Mucosa of stomach (tissue), 1 donor: ENCODE measurements around the gene RTKN2.

Source experiments
- H3K27me3 ChIP-seq: one replicate; pipeline ENCODE4 v1.7.0; 2013; ENCODE audit warnings: mild to moderate bottlenecking, low read length; ENCODE audit not compliant: control insufficient read depth, insufficient read depth
- H3K36me3 ChIP-seq: one replicate; pipeline ENCODE4 v1.7.0; 2013; ENCODE audit warnings: low read length; ENCODE audit not compliant: control insufficient read depth, insufficient read depth
- H3K4me1 ChIP-seq: one replicate; pipeline ENCODE4 v1.7.0; 2013; ENCODE audit warnings: mild to moderate bottlenecking, low read length; ENCODE audit not compliant: control insufficient read depth, insufficient read depth
- H3K4me3 ChIP-seq: one replicate; pipeline ENCODE4 v1.7.0; 2013; ENCODE audit warnings: low read length
- H3K9ac ChIP-seq: one replicate; pipeline ENCODE4 v1.7.0; 2013; ENCODE audit warnings: mild to moderate bottlenecking, low read length, moderate library complexity
- H3K9me3 ChIP-seq: one replicate; pipeline ENCODE4 v1.7.0; 2013; ENCODE audit warnings: mild to moderate bottlenecking, low read length, moderate library complexity; ENCODE audit not compliant: control insufficient read depth
- donor health status: Pancreatic carcinoma.

The RTKN2 gene

DNA sequence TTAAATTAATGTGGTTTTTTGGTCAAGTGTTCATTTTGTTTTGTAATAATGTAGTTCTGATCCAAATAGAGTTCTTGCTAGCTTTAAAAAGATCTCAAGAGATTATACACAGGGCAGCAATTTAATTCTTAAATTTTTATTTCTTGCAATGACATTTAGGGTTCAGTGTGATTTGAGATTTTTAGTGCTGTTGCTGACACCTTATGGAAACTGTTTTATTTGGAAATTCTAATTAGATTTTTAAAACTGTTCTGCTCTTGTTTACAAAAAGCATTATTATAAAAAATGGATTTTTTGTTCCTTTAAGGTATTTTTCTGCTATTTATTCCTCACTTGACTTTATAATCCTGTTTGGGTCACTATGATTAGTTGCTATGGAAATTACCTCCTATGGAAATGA, 72.1 kb downstream of the RTKN2 start:
- H3K4me1 ChIP-seq = no peaks in the 10 kb centered on the region
- H3K36me3 ChIP-seq = no peaks in the 10 kb centered on the region
- no peaks in the 10 kb centered on the region for H3K9me3 ChIP-seq
- no peak overlapping the region for H3K9ac ChIP-seq
- no peak overlapping the region for H3K4me3 ChIP-seq
- no peaks in the 10 kb centered on the region for H3K27me3 ChIP-seq

DNA sequence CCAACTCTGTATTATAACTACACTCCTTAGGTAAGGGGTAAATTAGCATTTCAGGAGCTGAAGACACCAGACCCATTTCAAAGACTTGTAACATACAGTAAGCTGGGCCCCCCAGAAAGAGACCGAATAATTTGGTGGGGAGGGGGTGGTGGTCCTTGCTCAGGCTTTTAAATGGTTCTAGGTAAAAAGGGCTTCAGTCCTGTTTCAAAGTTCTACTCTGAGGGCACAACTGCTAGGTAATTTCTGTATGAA, 73.0 kb downstream of the RTKN2 start:
- H3K9ac ChIP-seq = no peak overlapping the region

DNA sequence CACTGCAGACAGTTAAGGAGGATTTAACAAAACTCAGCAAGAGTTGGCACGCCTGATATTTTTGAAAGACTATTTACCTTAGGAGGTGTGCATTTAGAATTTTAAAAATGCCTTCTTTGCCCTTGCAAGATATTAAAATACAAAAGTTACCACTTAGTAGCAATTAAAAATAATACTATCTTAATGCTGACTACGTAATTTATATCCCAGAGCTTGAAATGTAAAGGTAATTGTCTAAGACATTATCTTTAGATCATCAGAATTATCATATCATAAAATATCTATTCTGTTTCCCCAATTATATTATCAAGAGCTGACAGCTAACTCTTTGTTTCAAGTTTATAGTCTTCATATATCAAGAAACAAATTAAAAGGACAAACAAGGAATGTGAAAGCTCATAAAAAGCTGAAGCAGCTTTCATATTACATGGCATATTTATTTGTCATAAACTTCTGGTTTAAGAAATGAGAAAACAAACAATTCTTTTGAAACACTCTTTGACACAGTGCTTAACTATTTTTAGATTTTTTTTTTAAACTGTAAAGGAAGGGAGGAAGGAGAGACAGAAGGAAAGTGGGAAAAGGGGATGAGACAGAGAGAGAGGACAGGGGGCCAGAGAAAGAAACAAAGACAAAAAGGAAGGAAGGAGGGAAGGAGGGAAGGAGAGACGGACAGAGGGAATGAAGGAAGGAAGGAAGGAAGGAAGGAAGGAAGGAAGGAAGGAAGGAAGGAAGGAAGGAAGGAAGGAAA, 73.5 kb downstream of the RTKN2 start:
- no peaks in the 10 kb centered on the region for H3K36me3 ChIP-seq

More for the DNA sequence above, 73.0 kb downstream of the RTKN2 start:
- Histone ChIP-seq H3K4me3 (no peak overlapping the region), H3K9me3 (no peaks in the 10 kb centered on the region), H3K36me3 (no peaks in the 10 kb centered on the region), H3K4me1 (no peaks in the 10 kb centered on the region), H3K27me3 (no peaks in the 10 kb centered on the region)

DNA sequence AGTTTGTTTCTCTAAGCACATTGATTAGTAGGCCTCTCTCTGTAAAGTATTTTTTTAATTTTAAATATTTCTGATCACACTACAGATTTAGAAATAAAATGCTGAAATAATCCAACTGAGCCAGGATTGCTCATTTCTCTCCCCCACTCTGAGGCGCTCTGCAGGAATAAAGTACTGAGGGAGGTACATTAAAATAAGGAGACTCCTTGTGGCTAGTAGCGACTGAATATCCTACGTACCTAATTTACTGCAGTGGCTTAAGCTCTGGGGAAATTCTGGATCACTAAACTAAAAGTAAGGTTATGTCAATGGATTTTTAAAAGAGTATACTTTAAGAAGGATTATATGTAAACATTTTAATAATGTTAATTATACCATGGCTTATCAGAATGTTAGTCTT, 75.2 kb downstream of the RTKN2 start:
- Histone ChIP-seq H3K27me3 (no peaks in the 10 kb centered on the region), H3K9me3 (no peaks in the 10 kb centered on the region), H3K4me1 (no peaks in the 10 kb centered on the region), H3K36me3 (no peaks in the 10 kb centered on the region), H3K4me3 (no peak overlapping the region), H3K9ac (no peak overlapping the region)

More for the DNA sequence above, 73.5 kb downstream of the RTKN2 start:
- H3K4me3 ChIP-seq = no peak overlapping the region
- no peaks in the 10 kb centered on the region for H3K4me1 ChIP-seq
- H3K9ac ChIP-seq = no peak overlapping the region
- H3K27me3 ChIP-seq = no peaks in the 10 kb centered on the region
- H3K9me3 ChIP-seq = no peaks in the 10 kb centered on the region

DNA sequence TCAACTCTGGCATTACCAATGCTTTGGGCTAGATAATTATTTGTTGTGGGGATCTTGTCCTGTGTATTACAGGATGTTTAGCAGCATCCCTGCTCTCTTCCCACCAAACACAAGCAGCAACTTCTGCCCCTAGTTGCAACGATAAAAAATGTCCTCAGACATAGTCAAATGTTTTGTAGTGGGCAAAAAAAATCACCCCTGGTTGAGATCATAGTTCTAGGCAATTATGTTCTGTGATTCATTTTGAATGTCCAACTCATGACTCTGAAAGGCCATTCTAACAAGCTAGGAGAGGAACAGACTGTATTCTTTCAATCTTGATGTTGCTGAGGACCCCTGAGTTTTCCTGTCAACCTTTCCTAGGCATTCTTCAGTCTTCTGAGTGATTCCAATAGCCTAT, 79.5 kb downstream of the RTKN2 start:
- no peaks in the 10 kb centered on the region for H3K27me3 ChIP-seq
- no peaks in the 10 kb centered on the region for H3K4me1 ChIP-seq
- H3K9me3 ChIP-seq = no peaks in the 10 kb centered on the region

DNA sequence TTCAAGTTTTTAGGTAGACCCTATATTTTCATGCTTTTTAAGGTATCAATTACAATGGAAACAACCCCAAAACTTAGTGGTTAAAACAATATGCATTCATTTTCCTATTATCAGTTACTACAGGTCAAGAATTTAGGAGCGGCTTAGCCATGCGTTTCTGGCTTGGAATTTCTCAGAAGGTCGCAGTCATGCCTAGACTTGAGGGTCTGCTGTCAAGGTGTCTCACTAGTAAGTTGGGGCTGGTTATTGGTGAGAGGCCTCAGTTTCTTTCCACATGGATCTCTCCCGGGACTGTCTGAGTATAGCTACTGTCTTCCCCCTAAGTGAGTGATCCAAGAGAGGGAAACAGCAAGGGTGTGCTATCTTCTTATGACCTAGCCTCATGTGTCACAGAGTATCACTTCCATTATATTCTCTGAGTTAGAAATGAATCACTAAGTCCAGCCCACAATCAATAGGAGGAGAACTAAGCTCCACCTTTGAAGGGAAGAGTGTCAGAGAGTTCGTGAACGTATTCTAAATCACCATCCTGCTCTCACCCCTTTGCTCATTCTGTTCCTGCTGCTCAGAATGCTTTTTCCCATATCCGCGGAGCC, 80.5 kb downstream of the RTKN2 start:
- H3K4me3 ChIP-seq = no peak overlapping the region
- H3K27me3 ChIP-seq = no peaks in the 10 kb centered on the region
- H3K9ac ChIP-seq = no peak overlapping the region
- peaks cover 6% of the 10 kb centered on the region for H3K4me1 ChIP-seq
- no peaks in the 10 kb centered on the region for H3K9me3 ChIP-seq
- no peaks in the 10 kb centered on the region for H3K36me3 ChIP-seq

More for the DNA sequence above, 79.5 kb downstream of the RTKN2 start:
- Histone ChIP-seq H3K36me3 (no peaks in the 10 kb centered on the region), H3K9ac (no peak overlapping the region), H3K4me3 (no peak overlapping the region)

DNA sequence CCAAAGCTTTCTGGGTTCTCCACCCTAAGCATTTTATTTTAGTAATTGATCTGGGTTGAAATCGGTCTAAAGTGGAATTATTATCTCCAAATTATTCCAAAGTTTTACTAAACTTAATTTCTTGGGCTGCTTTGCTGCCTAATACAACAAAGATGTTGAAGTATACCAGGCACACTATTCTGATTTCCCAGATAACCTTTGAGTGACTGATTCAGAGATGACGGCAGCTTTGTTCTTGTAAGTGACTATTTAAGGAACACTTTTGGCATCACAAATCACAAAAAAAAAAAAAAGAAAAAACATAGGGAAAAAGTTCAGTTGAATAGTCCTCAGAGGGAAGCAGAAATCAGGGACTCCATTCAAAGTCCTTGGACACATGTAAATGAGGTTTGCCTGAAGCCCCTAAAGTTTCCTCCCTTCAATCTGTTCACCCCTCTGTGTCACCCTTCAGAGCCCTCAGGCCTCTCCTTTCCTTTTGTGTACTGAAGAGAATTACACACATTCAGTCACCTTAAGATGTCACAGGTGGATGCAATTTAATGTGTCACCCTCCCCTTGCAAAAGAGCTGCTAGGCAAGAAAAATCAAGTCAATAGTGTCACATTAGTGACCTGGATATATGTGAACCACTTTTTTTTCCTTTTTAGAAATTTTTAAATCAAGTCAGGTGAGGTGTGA, 81.5 kb downstream of the RTKN2 start:
- no peaks in the 10 kb centered on the region for H3K27me3 ChIP-seq
- peaks cover 6% of the 10 kb centered on the region for H3K4me1 ChIP-seq
- H3K9me3 ChIP-seq = no peaks in the 10 kb centered on the region
- H3K9ac ChIP-seq = no peak overlapping the region
- no peaks in the 10 kb centered on the region for H3K36me3 ChIP-seq
- H3K4me3 ChIP-seq = no peak overlapping the region

DNA sequence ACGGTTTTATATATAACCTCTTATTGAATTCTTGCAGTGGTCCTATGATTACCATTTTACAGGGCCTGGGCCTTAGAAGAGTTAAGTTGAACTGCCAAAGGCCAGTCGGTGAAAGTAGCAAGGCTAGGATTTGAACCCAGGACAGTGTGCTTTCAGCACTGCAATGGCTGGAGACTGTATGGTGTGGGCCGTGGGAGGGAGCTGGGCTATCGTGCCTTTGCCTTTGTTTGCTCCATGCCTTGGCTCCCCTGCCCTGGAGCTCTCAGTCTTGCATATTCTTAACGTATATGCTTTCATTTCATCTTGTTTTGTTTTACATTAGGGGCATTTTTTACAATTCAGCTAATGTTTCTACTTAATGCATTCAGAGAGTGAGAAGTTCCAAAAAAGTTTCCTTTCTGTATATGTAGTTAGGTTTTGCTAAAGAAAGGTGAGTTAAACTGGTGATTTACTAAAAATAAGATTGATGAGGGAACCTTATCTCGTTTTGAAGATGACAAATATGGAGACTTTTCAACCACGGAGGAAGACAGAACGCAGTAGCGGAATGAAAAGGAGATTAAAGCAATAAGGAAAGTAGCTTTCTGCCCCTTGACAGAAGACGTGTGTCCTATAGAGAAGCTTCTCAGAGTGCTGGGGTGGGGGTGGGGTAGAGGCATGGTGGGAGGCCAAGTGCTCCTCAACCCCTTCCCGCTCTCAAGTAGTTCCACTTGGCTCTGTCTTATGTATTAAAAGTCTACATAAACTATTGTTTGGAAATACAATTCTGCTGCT, 82.5 kb downstream of the RTKN2 start:
- H3K4me1 ChIP-seq = peaks cover 6% of the 10 kb centered on the region
- H3K27me3 ChIP-seq = no peaks in the 10 kb centered on the region
- no peak overlapping the region for H3K4me3 ChIP-seq
- H3K36me3 ChIP-seq = no peaks in the 10 kb centered on the region
- H3K9me3 ChIP-seq = no peaks in the 10 kb centered on the region
- no peak overlapping the region for H3K9ac ChIP-seq

DNA sequence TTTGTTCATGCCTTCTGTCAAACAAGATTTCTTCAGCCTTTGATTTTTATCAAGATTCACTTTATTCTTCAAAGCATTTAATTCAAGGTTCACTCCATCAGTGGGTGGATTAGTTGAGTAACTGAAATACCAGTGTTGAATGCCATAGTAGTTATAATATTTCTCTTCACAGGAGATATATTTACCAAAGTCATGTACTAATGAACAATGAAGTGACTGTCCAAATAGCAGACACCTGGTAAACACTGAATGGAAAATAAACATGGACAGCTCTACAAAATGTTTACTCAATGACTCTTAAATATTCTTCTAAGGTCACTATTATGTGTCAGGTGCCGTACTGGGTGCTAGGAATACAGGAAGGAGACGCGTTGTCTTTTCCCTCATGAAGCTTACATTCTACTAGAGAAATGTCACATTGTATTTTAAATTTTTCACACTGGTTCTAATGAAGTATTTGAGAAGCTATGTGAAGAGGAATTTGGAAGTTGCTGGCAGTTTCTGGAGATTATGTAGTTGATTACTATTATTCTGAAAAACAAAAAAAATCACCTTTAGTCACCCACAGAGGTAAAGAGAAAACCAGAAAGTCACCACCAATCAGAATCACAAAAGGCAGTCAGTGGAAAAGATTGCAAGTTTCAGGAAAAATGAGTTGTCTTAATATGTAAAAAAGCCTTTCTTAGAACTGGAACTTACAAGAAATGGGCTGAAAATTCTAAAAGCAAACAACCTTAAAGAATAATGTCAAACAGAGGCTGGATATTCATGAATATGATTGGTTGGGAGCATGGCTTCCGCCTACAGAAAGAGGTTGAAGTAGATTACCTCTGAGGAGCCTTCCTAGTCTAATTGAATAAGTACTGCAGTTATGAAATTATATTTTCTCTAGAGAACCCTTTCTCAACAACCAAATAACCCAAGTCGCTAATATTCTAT, 84.5 kb downstream of the RTKN2 start:
- H3K4me1 ChIP-seq = peaks cover 6% of the 10 kb centered on the region
- no peaks in the 10 kb centered on the region for H3K9me3 ChIP-seq
- no peak overlapping the region for H3K9ac ChIP-seq
- no peaks in the 10 kb centered on the region for H3K27me3 ChIP-seq
- no peaks in the 10 kb centered on the region for H3K36me3 ChIP-seq
- no peak overlapping the region for H3K4me3 ChIP-seq

DNA sequence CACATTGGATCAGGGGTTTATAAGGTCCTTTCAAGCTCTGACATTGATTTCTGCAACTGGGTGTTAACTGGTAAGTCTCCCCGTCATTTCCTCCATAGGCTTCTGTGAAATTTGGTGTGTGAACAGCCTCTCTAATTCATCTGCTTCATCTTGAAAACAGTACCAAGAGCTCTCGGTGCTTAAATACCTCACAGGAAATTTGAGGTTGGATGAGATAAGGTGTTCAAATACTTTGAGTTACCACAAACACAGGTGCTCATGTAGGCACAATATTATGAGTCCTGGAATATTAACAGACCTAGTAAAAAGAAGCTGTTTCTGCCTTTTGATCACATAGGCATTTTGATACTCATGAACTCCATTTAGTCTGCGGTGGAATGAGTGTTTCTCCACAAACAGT, 85.2 kb downstream of the RTKN2 start:
- Histone ChIP-seq H3K4me3 (no peak overlapping the region), H3K4me1 (peaks cover 6% of the 10 kb centered on the region), H3K9ac (no peak overlapping the region), H3K27me3 (no peaks in the 10 kb centered on the region), H3K9me3 (no peaks in the 10 kb centered on the region), H3K36me3 (no peaks in the 10 kb centered on the region)

DNA sequence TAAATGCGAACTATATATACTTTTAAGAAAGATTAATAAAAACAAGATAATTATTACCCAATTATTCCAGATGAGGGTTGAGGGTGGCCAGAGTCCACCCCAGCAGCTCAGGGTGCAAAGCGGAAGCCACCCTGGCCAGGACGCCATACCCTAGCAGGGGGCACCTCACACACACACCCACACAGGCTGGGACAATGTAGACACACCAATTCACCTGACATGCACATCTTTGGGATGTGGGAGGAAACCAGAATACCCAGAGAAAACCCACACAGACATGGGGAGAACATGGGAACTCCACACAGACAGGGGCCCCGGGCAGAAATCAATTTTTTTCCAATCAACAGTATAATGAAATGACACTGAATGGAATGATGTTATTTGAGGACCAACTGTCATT, 86.0 kb downstream of the RTKN2 start:
- H3K4me1 ChIP-seq = peaks cover 6% of the 10 kb centered on the region

More for the DNA sequence above, 86.0 kb downstream of the RTKN2 start:
- H3K27me3 ChIP-seq = no peaks in the 10 kb centered on the region
- no peaks in the 10 kb centered on the region for H3K36me3 ChIP-seq
- H3K9me3 ChIP-seq = no peaks in the 10 kb centered on the region
- H3K9ac ChIP-seq = no peak overlapping the region
- H3K4me3 ChIP-seq = no peak overlapping the region
